ENCODE data around the gene LPAR3.

- TF ChIP-seq CTCF (tag by site-specific recombination; IDR thresholded peaks at IDR 0.05) (no peak), PRDM10 (tag by site-specific recombination; IDR thresholded peaks at IDR 0.05) (no peak), HIC1 (tag by site-specific recombination; IDR thresholded peaks at IDR 0.05) (no peak), ZBTB49 (tag by site-specific recombination; IDR thresholded peaks at IDR 0.05; ENCODE audit: low read depth) (no peak), ZNF19 (tag by site-specific recombination; IDR thresholded peaks at IDR 0.05; ENCODE audit: low read depth) (no peak), ZSCAN5A (tag by site-specific recombination; IDR thresholded peaks at IDR 0.05) (no peak), ZNF184 (tag by site-specific recombination; IDR thresholded peaks at IDR 0.05) (no peak), ZNF274 (IDR thresholded peaks at IDR 0.05; ENCODE audit: low read length) (no peak), ZNF274 (tag by site-specific recombination; IDR thresholded peaks at IDR 0.05; ENCODE audit: borderline replicate concordance) (no peak), TSHZ1 (tag by site-specific recombination; IDR thresholded peaks at IDR 0.05; ENCODE audit: borderline replicate concordance) (no peak), TRIM28 (IDR thresholded peaks at IDR 0.05; ENCODE audit: borderline replicate concordance, low read length) (no peak)
Measured at GRCh38 chr1:84855168-84855567, 37.8 kb downstream of the LPAR3 start.
